ENCODE measurements around the gene FAM120B.

DNA sequence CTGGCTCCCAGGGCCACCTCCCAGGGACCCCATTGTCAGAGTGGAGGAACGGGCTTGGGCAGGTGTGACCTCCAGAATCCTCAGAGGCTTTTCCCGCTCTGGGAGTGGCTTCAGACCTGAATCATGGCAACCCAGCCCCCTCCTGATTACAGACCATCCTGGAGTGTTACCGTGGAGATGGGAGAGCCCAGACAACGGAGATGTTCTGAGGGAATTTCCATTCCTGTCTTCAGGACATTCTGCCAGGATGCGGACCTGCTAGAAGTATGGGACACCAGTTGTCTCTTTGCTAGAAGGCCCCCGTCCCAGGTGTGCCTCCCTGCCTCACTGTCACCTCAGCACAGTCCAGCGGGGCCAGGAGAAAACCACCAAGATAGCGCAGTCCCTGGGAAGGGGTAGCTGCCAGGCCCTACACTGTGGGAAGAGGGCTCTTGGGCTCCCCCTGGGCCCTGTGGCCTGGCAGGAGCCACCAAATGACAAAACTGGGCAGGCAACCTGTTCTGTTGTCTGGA lies 136.6 kb downstream of the FAM120B start:
- TF ChIP-seq, protein P1, sequence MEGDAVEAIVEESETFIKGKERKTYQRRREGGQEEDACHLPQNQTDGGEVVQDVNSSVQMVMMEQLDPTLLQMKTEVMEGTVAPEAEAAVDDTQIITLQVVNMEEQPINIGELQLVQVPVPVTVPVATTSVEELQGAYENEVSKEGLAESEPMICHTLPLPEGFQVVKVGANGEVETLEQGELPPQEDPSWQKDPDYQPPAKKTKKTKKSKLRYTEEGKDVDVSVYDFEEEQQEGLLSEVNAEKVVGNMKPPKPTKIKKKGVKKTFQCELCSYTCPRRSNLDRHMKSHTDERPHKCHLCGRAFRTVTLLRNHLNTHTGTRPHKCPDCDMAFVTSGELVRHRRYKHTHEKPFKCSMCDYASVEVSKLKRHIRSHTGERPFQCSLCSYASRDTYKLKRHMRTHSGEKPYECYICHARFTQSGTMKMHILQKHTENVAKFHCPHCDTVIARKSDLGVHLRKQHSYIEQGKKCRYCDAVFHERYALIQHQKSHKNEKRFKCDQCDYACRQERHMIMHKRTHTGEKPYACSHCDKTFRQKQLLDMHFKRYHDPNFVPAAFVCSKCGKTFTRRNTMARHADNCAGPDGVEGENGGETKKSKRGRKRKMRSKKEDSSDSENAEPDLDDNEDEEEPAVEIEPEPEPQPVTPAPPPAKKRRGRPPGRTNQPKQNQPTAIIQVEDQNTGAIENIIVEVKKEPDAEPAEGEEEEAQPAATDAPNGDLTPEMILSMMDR (IDR thresholded peaks at IDR 0.05) = no peak
- TF ChIP-seq POLR2A (IDR thresholded peaks at IDR 0.05) = no peak

All from breast epithelium (tissue), 3 donors.